Measurements from ENCODE around the gene ZFYVE28.

ZFYVE28 gene

DNA sequence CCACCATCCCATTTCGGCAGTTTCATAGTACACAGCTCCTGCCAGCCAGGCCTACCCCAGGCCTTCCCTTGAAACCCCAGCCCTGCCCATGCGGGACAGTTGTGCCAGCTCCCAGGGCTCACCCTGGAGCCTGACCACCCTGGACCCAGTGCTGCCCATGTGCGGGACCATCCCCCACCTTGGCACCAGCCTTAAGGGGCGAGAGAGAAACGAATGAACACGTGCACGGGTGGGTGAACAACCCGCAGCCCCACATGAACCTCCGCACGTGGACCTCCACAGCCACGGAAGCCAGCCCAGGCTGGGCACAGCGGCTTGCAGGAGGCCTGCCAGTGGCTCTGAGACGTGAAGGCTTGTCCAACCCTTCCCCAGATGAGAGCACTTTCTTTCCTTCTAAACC, 80.5 kb downstream of the ZFYVE28 start:
- in situ Hi-C loops (cut with HindIII; ENCODE audit: low sequenced_read_pairs), result no loop called here
- DNase-seq (ENCODE audit: low read depth, low spot score), result no peak
- TF ChIP-seq, protein P1, sequence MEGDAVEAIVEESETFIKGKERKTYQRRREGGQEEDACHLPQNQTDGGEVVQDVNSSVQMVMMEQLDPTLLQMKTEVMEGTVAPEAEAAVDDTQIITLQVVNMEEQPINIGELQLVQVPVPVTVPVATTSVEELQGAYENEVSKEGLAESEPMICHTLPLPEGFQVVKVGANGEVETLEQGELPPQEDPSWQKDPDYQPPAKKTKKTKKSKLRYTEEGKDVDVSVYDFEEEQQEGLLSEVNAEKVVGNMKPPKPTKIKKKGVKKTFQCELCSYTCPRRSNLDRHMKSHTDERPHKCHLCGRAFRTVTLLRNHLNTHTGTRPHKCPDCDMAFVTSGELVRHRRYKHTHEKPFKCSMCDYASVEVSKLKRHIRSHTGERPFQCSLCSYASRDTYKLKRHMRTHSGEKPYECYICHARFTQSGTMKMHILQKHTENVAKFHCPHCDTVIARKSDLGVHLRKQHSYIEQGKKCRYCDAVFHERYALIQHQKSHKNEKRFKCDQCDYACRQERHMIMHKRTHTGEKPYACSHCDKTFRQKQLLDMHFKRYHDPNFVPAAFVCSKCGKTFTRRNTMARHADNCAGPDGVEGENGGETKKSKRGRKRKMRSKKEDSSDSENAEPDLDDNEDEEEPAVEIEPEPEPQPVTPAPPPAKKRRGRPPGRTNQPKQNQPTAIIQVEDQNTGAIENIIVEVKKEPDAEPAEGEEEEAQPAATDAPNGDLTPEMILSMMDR (IDR thresholded peaks at IDR 0.05; ENCODE audit: low read depth, low read length), result no peak
- no peak overlapping the region for H3K4me3 ChIP-seq (ENCODE audit: low read depth, low read length)

DNA sequence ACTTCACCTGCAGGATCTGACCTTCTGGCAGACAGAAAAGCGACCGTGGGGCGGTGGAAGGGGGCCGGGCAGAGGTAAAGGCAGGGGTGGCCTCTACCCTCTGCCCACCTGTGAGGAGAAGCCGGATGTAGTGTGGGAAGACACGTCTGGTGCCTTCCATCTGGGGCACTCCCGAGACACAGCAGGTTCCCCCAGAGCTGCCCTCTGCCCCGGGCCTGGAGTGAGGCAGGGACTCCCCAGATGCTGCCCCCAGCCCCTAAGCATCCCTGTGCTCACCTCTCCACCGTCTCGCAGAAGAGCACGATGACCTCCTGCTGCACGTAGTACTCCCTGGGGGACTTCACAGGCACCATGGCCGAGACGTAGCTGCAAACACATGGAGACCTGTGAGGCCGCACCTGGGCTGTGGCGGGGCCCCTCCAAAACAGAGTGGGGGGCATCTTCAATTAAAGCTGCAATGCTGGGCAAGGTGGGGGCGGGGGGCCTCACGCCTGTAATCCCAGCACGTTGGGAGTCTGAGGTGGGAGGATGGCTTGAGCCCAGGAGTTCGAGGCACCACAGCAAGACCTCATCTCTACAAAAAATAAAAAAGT, 81.2 kb downstream of the ZFYVE28 start:
- no peak for DNase-seq (ENCODE audit: low read depth, low spot score)
- H3K4me3 ChIP-seq (ENCODE audit: low read depth, low read length), result no peak overlapping the region
- in situ Hi-C loops (cut with HindIII; ENCODE audit: low sequenced_read_pairs), result no loop called here
- TF ChIP-seq, protein P1 (IDR thresholded peaks at IDR 0.05; ENCODE audit: low read depth, low read length), result no peak

DNA sequence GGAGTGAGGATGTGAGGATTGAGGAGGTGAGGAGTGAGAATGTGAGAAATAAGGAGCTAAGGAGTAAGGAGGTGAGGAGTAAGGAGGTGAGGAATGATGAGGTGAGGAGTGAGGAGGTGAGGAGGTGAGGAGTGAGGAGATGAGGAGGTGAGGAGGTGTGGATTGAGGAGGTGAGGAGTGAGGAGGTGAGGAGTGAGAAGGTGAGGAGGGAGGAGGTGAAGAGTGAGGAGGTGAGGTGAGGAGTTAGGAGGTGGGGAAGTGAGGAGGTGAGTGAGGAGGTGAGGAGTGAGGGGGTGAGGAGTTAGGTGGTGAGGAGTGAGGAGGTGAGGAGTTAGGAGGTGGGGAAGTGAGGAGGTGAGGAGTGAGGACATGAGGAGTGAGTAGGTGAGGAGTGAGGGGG, 81.8 kb downstream of the ZFYVE28 start:
- TF ChIP-seq, protein P1 (IDR thresholded peaks at IDR 0.05; ENCODE audit: low read depth, low read length), result no peak
- DNase-seq (ENCODE audit: low read depth, low spot score), result no peak
- in situ Hi-C loops (cut with HindIII; ENCODE audit: low sequenced_read_pairs), result no loop called here
- H3K4me3 ChIP-seq (ENCODE audit: low read depth, low read length), result no peak overlapping the region

DNA sequence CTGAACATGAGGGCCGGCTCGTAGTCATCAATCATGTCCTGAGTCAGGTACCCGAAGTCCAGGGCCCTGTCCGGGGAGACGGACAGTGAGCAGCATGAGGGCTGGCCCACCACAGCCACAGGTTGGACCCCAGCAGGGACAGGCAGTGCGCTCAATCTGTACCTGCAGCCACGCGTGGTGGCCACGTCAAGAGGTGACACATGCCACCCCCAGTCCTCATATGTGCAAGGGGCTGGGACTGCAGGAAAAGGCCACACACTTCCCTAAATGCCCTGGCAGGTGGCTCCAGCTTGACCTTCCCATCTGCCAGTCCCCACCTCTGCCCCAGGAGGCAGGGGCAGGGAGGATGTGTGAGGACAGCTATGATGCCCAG, 82.7 kb downstream of the ZFYVE28 start:
- H3K4me3 ChIP-seq (ENCODE audit: low read depth, low read length), result no peak overlapping the region
- in situ Hi-C loops (cut with HindIII; ENCODE audit: low sequenced_read_pairs), result no loop called here
- TF ChIP-seq, protein P1 (IDR thresholded peaks at IDR 0.05; ENCODE audit: low read depth, low read length), result no peak
- DNase-seq (ENCODE audit: low read depth, low spot score), result no peak

DNA sequence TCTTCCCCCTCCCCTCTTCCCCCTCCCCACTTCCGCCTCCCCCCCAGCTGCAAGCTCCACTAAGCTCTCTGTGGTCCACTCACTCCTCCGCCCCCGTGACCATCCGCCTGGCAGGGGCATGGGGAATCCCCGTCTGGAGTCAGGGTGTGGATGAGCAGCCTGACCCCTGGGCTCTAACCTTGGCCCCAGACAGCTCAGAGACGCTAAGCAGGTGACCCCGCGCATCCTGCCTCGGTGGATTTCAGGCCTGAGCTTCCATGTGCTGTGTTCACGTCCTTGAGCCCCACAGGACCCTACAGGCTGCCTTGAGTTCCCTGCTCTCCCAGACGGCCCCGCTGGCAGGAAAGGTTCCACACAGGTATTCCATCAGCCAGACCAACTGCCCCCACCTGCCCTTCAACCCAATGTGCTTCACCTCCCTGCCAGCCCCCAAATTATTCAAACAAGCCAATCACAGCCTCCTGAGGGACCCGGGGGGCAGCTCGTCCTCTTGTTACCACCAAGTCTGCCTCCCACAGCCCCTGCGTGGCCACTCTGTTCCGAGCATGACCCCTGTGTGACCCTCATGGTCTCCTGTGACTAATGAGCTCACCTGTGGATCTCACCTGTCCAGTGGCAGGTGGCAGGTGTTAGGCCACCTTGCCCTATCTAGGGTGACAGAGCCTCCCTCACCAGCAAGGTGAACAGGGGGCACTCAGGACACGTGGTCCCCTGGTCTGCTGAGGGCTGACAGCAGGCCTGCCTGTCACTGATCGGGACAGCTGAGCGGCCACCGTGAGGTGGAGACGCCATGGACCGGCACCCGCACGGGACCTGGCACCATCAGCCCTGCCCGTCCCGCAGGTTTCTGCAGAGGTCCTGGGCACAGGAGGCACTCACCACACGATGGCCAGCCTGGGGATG, 83.4 kb downstream of the ZFYVE28 start:
- no peak overlapping the region for H3K4me3 ChIP-seq (ENCODE audit: low read depth, low read length)
- in situ Hi-C loops (cut with HindIII; ENCODE audit: low sequenced_read_pairs), result no loop called here
- TF ChIP-seq, protein P1 (IDR thresholded peaks at IDR 0.05; ENCODE audit: low read depth, low read length), result no peak
- no peak for DNase-seq (ENCODE audit: low read depth, low spot score)

DNA sequence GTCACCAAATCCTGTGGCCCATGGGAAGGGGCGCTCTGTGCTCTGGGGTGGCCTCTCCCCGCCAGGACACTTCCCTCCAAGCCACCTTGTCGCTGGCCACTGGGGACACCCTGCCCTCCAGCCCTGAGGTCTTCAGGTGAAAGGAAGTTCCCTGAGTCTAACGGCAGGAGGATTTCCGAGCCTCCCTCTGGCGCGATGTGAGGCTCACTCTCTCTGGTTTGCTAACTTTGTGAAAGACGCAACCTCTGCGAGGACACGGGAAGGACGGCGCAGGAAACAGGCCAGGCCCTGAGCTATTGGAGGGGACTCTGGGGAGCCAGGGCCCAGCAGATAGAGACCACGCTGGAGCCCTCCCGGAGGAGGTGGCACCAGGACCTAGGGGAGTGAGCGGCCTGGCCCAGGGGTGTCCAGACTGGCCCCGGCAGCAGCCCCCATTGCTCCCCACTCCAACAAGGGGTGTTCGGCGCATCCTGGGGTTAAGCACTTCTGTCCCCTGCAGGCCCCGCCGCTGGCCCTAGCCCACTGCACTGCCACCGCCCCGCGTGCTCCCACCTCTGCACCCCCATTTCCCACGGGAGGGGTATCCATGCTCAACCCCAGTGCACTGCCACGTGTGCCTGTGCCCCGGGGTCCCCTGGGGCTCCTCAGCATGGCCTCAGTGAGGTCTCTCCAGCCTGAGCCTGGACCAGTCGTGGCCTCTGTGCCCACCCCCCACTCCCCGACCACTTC, 84.4 kb downstream of the ZFYVE28 start:
- in situ Hi-C loops (cut with HindIII; ENCODE audit: low sequenced_read_pairs), result no loop called here
- DNase-seq (ENCODE audit: low read depth, low spot score), result no peak
- TF ChIP-seq, protein P1 (IDR thresholded peaks at IDR 0.05; ENCODE audit: low read depth, low read length), result no peak
- no peak overlapping the region for H3K4me3 ChIP-seq (ENCODE audit: low read depth, low read length)
